ENCODE data around the gene AACS. TPM values are rescaled to one million over a fixed set of nuclear protein-coding genes. Genes with fewer than 3 reads are reported as not detected.

Gene AACS
- total and polyA plus RNA-seq, 4 donors = 3.4 to 13.6 (median 7.3) TPM

GRCh38 chr12:125113789-125114188, 48.6 kb downstream of the AACS start:
- no peak overlapping the region for H3K4me3 ChIP-seq (ENCODE audit: low read depth in 1 of 3, low read length in 3 of 3)
- H3K9ac ChIP-seq (ENCODE audit: low read depth in 1 of 2, low read length in 2 of 2) = no peak overlapping the region
- no peak for DNase-seq (ENCODE audit: low spot score)
- H3K27me3 ChIP-seq (ENCODE audit: control insufficient read depth in 4 of 4, insufficient read depth in 4 of 4, low read length in 3 of 4) = no peaks in the 10 kb centered on the region
- WGBS = 84% methylated on average over 9 of the region's 9 CpGs
- H3K27ac ChIP-seq (ENCODE audit: low read depth in 1 of 2, low read length in 2 of 2) = no peak overlapping the region
- H3K36me3 ChIP-seq (ENCODE audit: control insufficient read depth in 4 of 4, insufficient read depth in 3 of 4, low read depth in 1 of 4, low read length in 3 of 4) = peaks cover 0 to 3% (median 0%) of the 10 kb centered on the region in 4 donors
- peaks cover 0 to 8% (median 5%) of the 10 kb centered on the region in 4 donors for H3K4me1 ChIP-seq (ENCODE audit: control insufficient read depth in 4 of 4, insufficient read depth in 4 of 4, low read length in 3 of 4)
- H3K9me3 ChIP-seq (ENCODE audit: control insufficient read depth in 4 of 4, low read length in 3 of 4) = no peaks in the 10 kb centered on the region
- no peak for TF ChIP-seq HNF4G (IDR thresholded peaks at IDR 0.05)
- TF ChIP-seq NR2F2 (IDR thresholded peaks at IDR 0.05) = no peak
- no peak for TF ChIP-seq HNF4A (conservative IDR thresholded peaks at IDR 0.05)
- no peak for TF ChIP-seq RAD21 (IDR thresholded peaks at IDR 0.05)

- TF ChIP-seq NR2F2 (IDR thresholded peaks at IDR 0.05) (no peak), FOXA1 (IDR thresholded peaks at IDR 0.05) (no peak), SP1 (IDR thresholded peaks at IDR 0.05) (no peak), EGR1 (IDR thresholded peaks at IDR 0.05; ENCODE audit: low read depth in 2 of 2) (no peak), RXRA (IDR thresholded peaks at IDR 0.05) (no peak), TAF1 (conservative IDR thresholded peaks at IDR 0.05) (no peak), GABPA (IDR thresholded peaks at IDR 0.05 in 1 of 2, conservative IDR thresholded peaks at IDR 0.05 in 1 of 2) (no peak), HNF4A (conservative IDR thresholded peaks at IDR 0.05) (no peak), REST (IDR thresholded peaks at IDR 0.05) (no peak), HNF4G (IDR thresholded peaks at IDR 0.05) (no peak)
- TF ChIP-seq, protein P1, sequence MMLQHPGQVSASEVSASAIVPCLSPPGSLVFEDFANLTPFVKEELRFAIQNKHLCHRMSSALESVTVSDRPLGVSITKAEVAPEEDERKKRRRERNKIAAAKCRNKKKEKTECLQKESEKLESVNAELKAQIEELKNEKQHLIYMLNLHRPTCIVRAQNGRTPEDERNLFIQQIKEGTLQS (IDR thresholded peaks at IDR 0.05) = no peak
- WGBS = 96% methylated on average over 40 of the region's 40 CpGs
- Histone ChIP-seq H3K4me3 (ENCODE audit: low read depth in 1 of 3, low read length in 3 of 3) (no peak overlapping the region), H3K9ac (ENCODE audit: low read depth in 1 of 2, low read length in 2 of 2) (no peak overlapping the region), H3K27me3 (ENCODE audit: control insufficient read depth in 4 of 4, insufficient read depth in 4 of 4, low read length in 3 of 4) (no peaks in the 10 kb centered on the region), H3K36me3 (ENCODE audit: control insufficient read depth in 4 of 4, insufficient read depth in 3 of 4, low read depth in 1 of 4, low read length in 3 of 4) (peaks cover 0 to 6% (median 0%) of the 10 kb centered on the region in 4 donors), H3K9me3 (ENCODE audit: control insufficient read depth in 4 of 4, low read length in 3 of 4) (no peaks in the 10 kb centered on the region), H3K27ac (ENCODE audit: low read depth in 1 of 2, low read length in 2 of 2) (no peak overlapping the region), H3K4me1 (ENCODE audit: control insufficient read depth in 4 of 4, insufficient read depth in 4 of 4, low read length in 3 of 4) (peaks cover 0 to 8% (median 5%) of the 10 kb centered on the region in 4 donors)
- DNase-seq (ENCODE audit: low spot score) = no peak
These were observed 49.3 kb downstream of the AACS start for GRCh38 chr12:125114365-125115141.

GRCh38 chr12:125120566-125120965, 55.3 kb downstream of the AACS start:
- Histone ChIP-seq H3K36me3 (ENCODE audit: control insufficient read depth in 4 of 4, insufficient read depth in 3 of 4, low read depth in 1 of 4, low read length in 3 of 4) (peaks cover 0 to 6% (median 0%) of the 10 kb centered on the region in 4 donors), H3K9ac (ENCODE audit: low read depth in 1 of 2, low read length in 2 of 2) (no peak overlapping the region), H3K4me1 (ENCODE audit: control insufficient read depth in 4 of 4, insufficient read depth in 4 of 4, low read length in 3 of 4) (no peaks in the 10 kb centered on the region), H3K4me3 (ENCODE audit: low read depth in 1 of 3, low read length in 3 of 3) (no peak overlapping the region), H3K27me3 (ENCODE audit: control insufficient read depth in 4 of 4, insufficient read depth in 4 of 4, low read length in 3 of 4) (no peaks in the 10 kb centered on the region), H3K27ac (ENCODE audit: low read depth in 1 of 2, low read length in 2 of 2) (no peak overlapping the region), H3K9me3 (ENCODE audit: control insufficient read depth in 4 of 4, low read length in 3 of 4) (no peaks in the 10 kb centered on the region)
- 95% methylated on average over 12 of the region's 12 CpGs for WGBS
- DNase-seq (ENCODE audit: low spot score) = no peak
- TF ChIP-seq YY1 (IDR thresholded peaks at IDR 0.05) (no peak), RAD21 (IDR thresholded peaks at IDR 0.05) (no peak), CTCF (IDR thresholded peaks at IDR 0.05; ENCODE audit: low read depth, low read length, missing input control) (no peak)
- TF ChIP-seq, protein P2, sequence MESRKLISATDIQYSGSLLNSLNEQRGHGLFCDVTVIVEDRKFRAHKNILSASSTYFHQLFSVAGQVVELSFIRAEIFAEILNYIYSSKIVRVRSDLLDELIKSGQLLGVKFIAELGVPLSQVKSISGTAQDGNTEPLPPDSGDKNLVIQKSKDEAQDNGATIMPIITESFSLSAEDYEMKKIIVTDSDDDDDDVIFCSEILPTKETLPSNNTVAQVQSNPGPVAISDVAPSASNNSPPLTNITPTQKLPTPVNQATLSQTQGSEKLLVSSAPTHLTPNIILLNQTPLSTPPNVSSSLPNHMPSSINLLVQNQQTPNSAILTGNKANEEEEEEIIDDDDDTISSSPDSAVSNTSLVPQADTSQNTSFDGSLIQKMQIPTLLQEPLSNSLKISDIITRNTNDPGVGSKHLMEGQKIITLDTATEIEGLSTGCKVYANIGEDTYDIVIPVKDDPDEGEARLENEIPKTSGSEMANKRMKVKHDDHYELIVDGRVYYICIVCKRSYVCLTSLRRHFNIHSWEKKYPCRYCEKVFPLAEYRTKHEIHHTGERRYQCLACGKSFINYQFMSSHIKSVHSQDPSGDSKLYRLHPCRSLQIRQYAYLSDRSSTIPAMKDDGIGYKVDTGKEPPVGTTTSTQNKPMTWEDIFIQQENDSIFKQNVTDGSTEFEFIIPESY (IDR thresholded peaks at IDR 0.05) = no peak
